Spleen (tissue), 11 donors: ENCODE measurements around the gene TNNT1. TPM values are rescaled to one million over a fixed set of nuclear protein-coding genes. Genes with fewer than 3 reads are reported as not detected.
"Not testable (repeated sequence)": the region's sequence is repeated elsewhere in the genome, so short reads cannot be mapped to it uniquely, and the experiment has no call there.

ENCODE experiments used
- DNase-seq: peaks from one replicate; pipeline ENCODE4 v3.0.0-alpha.2; 2020
- H3K27ac ChIP-seq, 8 donors: fragments of 200-600 bp; sonication (generic) in 7 of 8; 1 replicate in 4 of 8; 2 replicates in 4 of 8; pipeline versions ENCODE4 v1.5.0 to v1.8.0; 2016 to 2021; ENCODE audit warnings: inconsistent platforms in 4 of 8, mild to moderate bottlenecking in 4 of 8, moderate library complexity in 1 of 8
- H3K27me3 ChIP-seq, 7 donors: fragments of 200-600 bp; sonication (generic) in 6 of 7; replicated peaks in 1 of 7; 1 replicate in 4 of 7; 2 replicates in 3 of 7; pipeline versions ENCODE4 v1.5.0 to v1.8.0; 2016 to 2021; ENCODE audit warnings: inconsistent platforms in 3 of 7, mild to moderate bottlenecking in 1 of 7
- H3K36me3 ChIP-seq, 6 donors: fragments of 200-600 bp; sonication (generic) in 5 of 6; 1 replicate in 4 of 6; 2 replicates in 2 of 6; pipeline versions ENCODE4 v1.5.0 to v1.8.0; 2016 to 2021; ENCODE audit warnings: inconsistent platforms in 2 of 6
- H3K4me1 ChIP-seq, 6 donors: fragments of 200-600 bp; sonication (generic) in 5 of 6; 1 replicate in 3 of 6; 2 replicates in 3 of 6; pipeline versions ENCODE4 v1.5.0 to v1.8.0; 2016 to 2021; ENCODE audit warnings: inconsistent platforms in 3 of 6
- H3K4me3 ChIP-seq, 8 donors: fragments of 200-600 bp; sonication (generic) in 7 of 8; 1 replicate in 4 of 8; 2 replicates in 4 of 8; pipeline versions ENCODE4 v1.5.0 to v1.8.0; 2016 to 2021; ENCODE audit warnings: inconsistent platforms in 4 of 8, mild to moderate bottlenecking in 4 of 8, moderate library complexity in 2 of 8
- H3K9me3 ChIP-seq, 8 donors: fragments of 200-600 bp; sonication (generic) in 7 of 8; 1 replicate in 4 of 8; 2 replicates in 4 of 8; pipeline versions ENCODE4 v1.5.0 to v1.8.0; 2016 to 2021; ENCODE audit warnings: inconsistent platforms in 4 of 8
- CTCF ChIP-seq, 11 experiments: fragments of 200-600 bp in 7 of 11; fragments of 450-650 bp in 4 of 11; sonication (generic) in 4 of 11; IDR thresholded peaks in 8 of 11; conservative IDR thresholded peaks in 3 of 11; 1 replicate in 7 of 11; 2 replicates in 4 of 11; pipeline versions ENCODE4 v1.4.0 to v1.8.0; 2016 to 2021; ENCODE audit warnings: antibody characterized with exemption in 11 of 11, inconsistent platforms in 4 of 11, mild to moderate bottlenecking in 1 of 11
- POLR2A ChIP-seq, 3 donors: fragments of 450-650 bp; IDR thresholded peaks; one replicate each; pipeline ENCODE4 v1.5.1; 2017; ENCODE audit warnings: antibody characterized with exemption in 3 of 3, mild to moderate bottlenecking in 1 of 3
- POLR2AphosphoS5 ChIP-seq, 3 donors: sonication (generic); formaldehyde crosslinking; IDR thresholded peaks; one replicate each; pipeline ENCODE4 v1.5.1; 2017; ENCODE audit warnings: antibody characterized with exemption in 3 of 3
- WGBS, 5 donors: extraction: QIAGEN DNeasy Blood & Tissue Kit in 3 of 5; methylation state at CpG; one replicate each; pipeline versions ENCODE4 v1.1.5 to v1.1.7; 2013 to 2018; 5-methylcytosine and 5-hydroxymethylcytosine counted together
- intact Hi-C: fragments of 100-400 bp; cut with DNase I; formaldehyde crosslinking; loops from one replicate; pipeline ENCODE4 v1.15.0; 2023; ENCODE audit warnings: low total_unique reads
- polyA plus RNA-seq, 3 donors: library from polyadenylated mRNA; stranded (reverse); fragments of 200-250 nt; gene quantifications; one replicate each; pipeline ENCODE4 v1.2.1, GENCODE V29; 2013
- total RNA-seq, 7 donors: library from RNA; depleted of rRNA in 3 of 7; stranded (reverse); fragments of >200 nt in 3 of 7; fragmentation: NEBNext Ultra II Directional in 4 of 7; extraction: Animal tissue kit (Norgen Biotek cat#: 25700) in 4 of 7; gene quantifications; one replicate each; pipeline versions ENCODE4 v1.1.0 to v1.2.1, GENCODE V29; 2016 to 2021
- donor health status: healthy with polysubstance abuse.
- donor health status: DM: no; HTN: no; CAD: no; lungs with moderate emphysema.
- donor health status: DM: no; HTN: no; CAD: no.
- donor health status: Bipolar disorder and iron deficiency.
- donor health status: healthy.
- donor health status: DM: no; HTN: no; CAD: no.
- donor health status: DM: yes; HTN: yes; CAD: no.

TNNT1 gene
- total and polyA plus RNA-seq, 10 donors: 0.26 to 6.2 (median 1.5) TPM; not detected in 3

DNA sequence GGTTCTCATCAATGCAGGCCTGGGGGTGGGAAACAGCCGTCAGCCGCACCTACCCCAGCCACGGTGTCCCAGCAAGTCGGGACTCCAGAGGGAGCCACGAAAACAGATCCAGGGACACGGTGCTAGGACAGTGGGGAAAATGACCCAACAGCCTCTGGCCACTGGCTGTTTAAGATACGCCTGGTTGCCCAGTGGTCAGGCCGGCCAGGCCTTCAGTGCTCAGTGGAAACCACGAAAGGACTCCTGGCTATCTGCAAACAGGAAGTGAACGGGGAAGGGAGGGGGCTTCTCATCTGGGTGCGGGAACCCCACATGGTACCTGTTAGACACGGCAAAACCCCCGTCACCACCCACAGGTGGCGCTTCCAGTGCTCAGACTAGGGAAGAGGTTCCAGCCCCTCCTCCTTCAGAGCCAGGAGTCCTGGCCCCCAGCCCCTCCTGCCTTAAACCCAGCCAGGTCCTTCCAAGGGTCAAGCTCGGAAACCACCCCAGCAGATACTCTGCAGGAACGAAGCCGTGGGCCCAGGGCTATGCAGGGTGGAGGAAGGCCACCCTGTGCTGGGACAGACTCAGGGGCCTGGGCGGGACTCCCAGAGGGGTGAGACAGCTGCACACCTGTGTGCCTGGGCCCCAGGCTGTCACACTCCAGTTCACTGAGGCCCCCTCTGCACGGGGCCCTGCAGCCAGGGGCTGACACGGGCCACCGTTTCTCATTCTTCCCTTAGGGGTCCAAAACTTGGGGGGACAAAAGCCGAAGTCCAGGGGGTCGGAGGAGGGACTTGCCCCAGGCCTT, 36.0 kb downstream of the TNNT1 start:
- DNase-seq: no peak

DNA sequence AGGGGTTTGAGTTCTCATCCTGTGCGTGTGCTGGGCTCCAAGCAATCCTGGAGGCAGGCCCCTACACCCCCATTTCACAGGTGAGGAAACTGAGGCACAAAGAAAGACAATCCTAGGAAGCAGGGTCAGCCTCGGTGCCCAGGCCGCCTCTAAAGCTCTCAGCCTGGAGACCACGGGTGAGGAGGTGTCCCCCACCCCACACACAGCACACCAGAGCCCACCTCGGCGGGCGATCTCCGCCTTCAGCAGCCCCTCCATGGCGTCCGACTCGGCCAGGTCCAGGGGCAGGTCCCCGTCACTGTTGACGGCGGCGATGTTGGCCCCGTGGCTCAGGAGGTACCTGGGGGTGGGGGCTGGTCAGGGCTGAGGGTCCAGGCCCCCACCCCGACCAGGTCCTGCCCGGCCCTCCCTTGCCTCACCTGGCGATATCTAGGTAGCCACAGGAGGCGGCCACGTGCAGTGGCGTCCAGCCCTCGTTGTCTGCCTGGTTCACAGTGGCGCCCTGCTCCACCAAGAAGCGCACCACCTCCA, 36.7 kb downstream of the TNNT1 start:
- TF ChIP-seq POLR2A (IDR thresholded peaks at IDR 0.05) (no peak), CTCF (IDR thresholded peaks at IDR 0.05 in 8 of 11, conservative IDR thresholded peaks at IDR 0.05 in 3 of 11) (no peak), POLR2AphosphoS5 (IDR thresholded peaks at IDR 0.05) (peak in 1 of 3 donors; percentile 21)
- intact Hi-C loops: no loop called here
- Histone ChIP-seq H3K9me3 (no peaks in the 10 kb centered on the region), H3K27ac (peak overlapping the region in 4 of 8 donors; percentile 26 to 90 (median 65)), H3K4me1 (peaks cover 11 to 59% (median 46%) of the 10 kb centered on the region in 6 donors), H3K4me3 (no peak overlapping the region), H3K27me3 (no peaks in the 10 kb centered on the region), H3K36me3 (peaks cover 0 to 68% (median 24%) of the 10 kb centered on the region in 6 donors)
- no peak for DNase-seq
- WGBS, 5 donors: 92 to 97% (median 94%) methylated on average over 7 to 25 of the region's 25 CpGs

More for the DNA sequence above, 36.0 kb downstream of the TNNT1 start:
- Histone ChIP-seq H3K4me3 (no peak overlapping the region), H3K27ac (peak overlapping the region in 6 of 8 donors; percentile 38 to 90 (median 55)), H3K36me3 (peaks cover 0 to 66% (median 24%) of the 10 kb centered on the region in 6 donors), H3K9me3 (no peaks in the 10 kb centered on the region), H3K27me3 (no peaks in the 10 kb centered on the region), H3K4me1 (peaks cover 11 to 62% (median 46%) of the 10 kb centered on the region in 6 donors)
- no peak for TF ChIP-seq POLR2A (IDR thresholded peaks at IDR 0.05)
- no peak for TF ChIP-seq CTCF (IDR thresholded peaks at IDR 0.05 in 8 of 11, conservative IDR thresholded peaks at IDR 0.05 in 3 of 11)
- intact Hi-C loops: no loop called here
- WGBS, 5 donors: 55 to 77% (median 72%) methylated on average over 15 to 23 of the region's 23 CpGs

GRCh38 chr19:55111238-55111831, 37.7 kb downstream of the TNNT1 start:
- peak overlapping the region in 4 of 8 donors; percentile 22 to 90 (median 46) for H3K27ac ChIP-seq

DNA sequence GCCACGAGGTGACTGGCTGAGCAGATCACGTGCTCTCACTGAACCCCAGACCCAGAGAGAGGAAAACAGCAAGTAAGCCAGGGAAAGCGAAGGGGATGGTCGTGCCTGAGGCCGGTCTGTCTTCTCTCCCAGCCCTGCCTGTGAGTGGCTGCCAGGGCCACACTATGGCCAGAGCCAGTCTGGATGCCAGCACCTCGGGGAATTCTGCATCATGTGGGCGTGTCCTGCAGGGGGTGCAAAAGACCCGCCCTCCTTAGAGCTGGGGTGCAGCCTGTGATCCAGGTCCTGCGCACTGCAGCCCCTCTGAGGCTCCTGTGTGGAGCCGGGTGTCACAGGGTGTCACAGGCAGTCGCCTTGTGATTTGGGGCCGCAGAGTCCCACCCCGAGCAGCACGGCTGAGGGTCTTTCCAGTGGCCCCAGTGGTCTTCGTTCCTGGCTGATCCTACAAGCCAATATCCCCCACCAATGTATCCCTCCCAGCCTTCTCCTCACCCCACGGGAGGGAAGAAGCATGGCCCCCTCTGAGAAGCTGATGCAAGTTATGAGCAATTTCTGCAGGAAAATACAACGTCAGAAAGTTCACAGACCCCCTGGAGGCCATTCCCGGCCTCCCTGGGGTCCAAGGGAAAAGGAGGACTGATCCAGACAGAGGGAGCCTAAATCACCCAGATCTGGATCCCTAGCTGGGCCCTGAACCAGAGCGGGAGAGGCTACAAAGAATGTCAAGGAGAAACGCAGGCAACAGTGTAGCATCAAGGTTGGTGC, 39.3 kb downstream of the TNNT1 start:
- peaks cover 4 to 37% (median 26%) of the 10 kb centered on the region in 6 donors for H3K4me1 ChIP-seq
- no peaks in the 10 kb centered on the region for H3K9me3 ChIP-seq
- no peak overlapping the region for H3K4me3 ChIP-seq
- no peak for DNase-seq
- intact Hi-C loops: no loop called here
- peaks cover 0 to 83% (median 24%) of the 10 kb centered on the region in 6 donors for H3K36me3 ChIP-seq
- H3K27me3 ChIP-seq: no peaks in the 10 kb centered on the region
- WGBS, 5 donors: 88 to 95% (median 91%) methylated on average over 14 to 20 of the region's 20 CpGs
- no peak overlapping the region for H3K27ac ChIP-seq
- TF ChIP-seq POLR2A (IDR thresholded peaks at IDR 0.05) (no peak), POLR2AphosphoS5 (IDR thresholded peaks at IDR 0.05) (peak in 1 of 3 donors; percentile 48), CTCF (IDR thresholded peaks at IDR 0.05 in 8 of 11, conservative IDR thresholded peaks at IDR 0.05 in 3 of 11) (no peak)

More at GRCh38 chr19:55111238-55111831, 37.7 kb downstream of the TNNT1 start:
- peak in 2 of 3 donors; percentile 10 to 64 for TF ChIP-seq POLR2AphosphoS5 (IDR thresholded peaks at IDR 0.05)
- no peak for TF ChIP-seq POLR2A (IDR thresholded peaks at IDR 0.05)
- Histone ChIP-seq H3K4me3 (no peak overlapping the region), H3K36me3 (peaks cover 0 to 77% (median 24%) of the 10 kb centered on the region in 6 donors), H3K27me3 (no peaks in the 10 kb centered on the region), H3K9me3 (no peaks in the 10 kb centered on the region), H3K4me1 (peaks cover 11 to 53% (median 42%) of the 10 kb centered on the region in 6 donors)
- intact Hi-C loops: no loop called here
- 76 to 84% (median 76%) methylated on average over 21 of the region's 21 CpGs for WGBS, 5 donors
- DNase-seq: no peak

- Histone ChIP-seq H3K36me3 (peaks cover 0 to 90% (median 32%) of the 10 kb centered on the region in 6 donors), H3K9me3 (peaks cover 0 to 10% (median 8%) of the 10 kb centered on the region in 8 donors), H3K4me1 (peaks cover 0 to 12% (median 7%) of the 10 kb centered on the region in 6 donors)
- H3K4me3 ChIP-seq, intact Hi-C loops, H3K27me3 ChIP-seq, H3K27ac ChIP-seq, DNase-seq: not testable (repeated sequence)
- WGBS, 5 donors: 97 to 100% (median 98%) methylated on average over 3 of the region's 3 CpGs
These were observed 41.8 kb downstream of the TNNT1 start for GRCh38 chr19:55107252-55107651.
